ENCODE results near the gene CHST3. TPM values are rescaled to one million over a fixed set of nuclear protein-coding genes. Genes with fewer than 3 reads are reported as not detected.

The CHST3 gene
- total and polyA plus RNA-seq, 10 of the 15 experiments (the other 5 are each of a cell fraction or from before 2014, with no cell fraction given) = 0.03 to 0.50 (median 0.05) TPM; not detected in 2

DNA sequence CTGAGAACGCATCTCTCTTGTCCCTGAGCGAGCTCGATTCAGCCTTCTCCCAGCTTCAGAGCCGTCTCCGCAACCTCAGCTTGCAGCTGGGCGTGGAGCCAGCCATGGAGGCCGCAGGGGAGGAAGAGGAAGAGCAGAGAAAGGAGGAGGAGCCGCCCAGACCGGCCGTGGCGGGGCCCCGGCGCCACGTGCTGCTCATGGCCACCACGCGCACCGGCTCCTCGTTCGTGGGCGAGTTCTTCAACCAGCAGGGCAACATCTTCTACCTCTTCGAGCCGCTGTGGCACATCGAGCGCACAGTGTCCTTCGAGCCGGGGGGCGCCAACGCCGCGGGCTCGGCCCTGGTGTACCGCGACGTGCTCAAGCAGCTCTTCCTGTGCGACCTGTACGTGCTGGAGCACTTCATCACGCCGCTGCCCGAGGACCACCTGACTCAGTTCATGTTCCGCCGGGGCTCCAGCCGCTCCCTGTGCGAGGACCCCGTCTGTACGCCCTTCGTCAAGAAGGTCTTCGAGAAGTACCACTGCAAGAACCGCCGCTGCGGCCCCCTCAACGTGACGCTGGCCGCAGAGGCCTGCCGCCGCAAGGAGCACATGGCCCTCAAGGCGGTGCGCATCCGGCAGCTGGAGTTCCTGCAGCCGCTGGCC, 43.2 kb downstream of the CHST3 start:
- Histone ChIP-seq H3K27ac (ENCODE audit: control insufficient read depth, insufficient read depth) (no peak overlapping the region), H3K4me3 (no peak overlapping the region), H3K9ac (ENCODE audit: control insufficient read depth, insufficient read depth, low read length) (no peak overlapping the region), H2AFZ (ENCODE audit: control insufficient read depth, low read depth, low read length) (no peak overlapping the region), H3K4me2 (ENCODE audit: control insufficient read depth, insufficient read depth) (no peak overlapping the region), H3K27me3 (replicated peaks in 1 of 2; ENCODE audit: control insufficient read depth in 2 of 2, insufficient read depth in 2 of 2, low read length in 1 of 2) (no peaks in the 10 kb centered on the region), H4K20me1 (ENCODE audit: control insufficient read depth, insufficient read depth) (no peaks in the 10 kb centered on the region), H3K9me3 (replicated peaks; ENCODE audit: control insufficient read depth, insufficient read depth, low read length) (no peaks in the 10 kb centered on the region), H3K4me1 (ENCODE audit: control insufficient read depth, insufficient read depth, low read length) (no peaks in the 10 kb centered on the region), H3K79me2 (ENCODE audit: control insufficient read depth, insufficient read depth, low read length) (no peaks in the 10 kb centered on the region), H3K36me3 (ENCODE audit: control insufficient read depth in 2 of 2, insufficient read depth in 2 of 2, low read length in 1 of 2) (no peaks in the 10 kb centered on the region; a peak in 1 of 4 replicates)
- 80% methylated on average over 42 of the region's 59 CpGs for WGBS (ENCODE audit: insufficient coverage, insufficient replicate concordance, low lambda C conversion rate, missing lambda C conversion rate)
- CTCF ChIA-PET = no interaction called here
- no TSS peak for BruUV-seq (replicated peaks)
- POLR2A ChIA-PET = interaction anchor here (0.5 kb wide), 1 partner anchor 10 kb away, joined by 3 read pairs; no protein-coding TSS in a partner anchor
- in situ Hi-C loops (cut with MboI) = no loop called here
- SMC1A ChIA-PET (ENCODE audit: uncharacterized antibody, unreplicated experiment) = interaction anchor here (0.9 kb wide), 1 partner anchor 21 kb away, joined by 4 read pairs; no protein-coding TSS in a partner anchor
- no peak for FAIRE-seq
- DNase-seq (ENCODE audit: low read depth, low spot score) = no peak
- intact Hi-C loops (cut with micrococcal nuclease; ENCODE audit: unreplicated experiment) = no loop called here
- no peak for TF ChIP-seq KLF5 (IDR thresholded peaks at IDR 0.05; ENCODE audit: partially characterized antibody)
- TF ChIP-seq ZNF622 (IDR thresholded peaks at IDR 0.05) = no peak
- no peak for TF ChIP-seq STAT1 (conservative IDR thresholded peaks at IDR 0.05)
- TF ChIP-seq TCF7 (IDR thresholded peaks at IDR 0.05; ENCODE audit: borderline replicate concordance) = no peak
- TF ChIP-seq, protein P1, sequence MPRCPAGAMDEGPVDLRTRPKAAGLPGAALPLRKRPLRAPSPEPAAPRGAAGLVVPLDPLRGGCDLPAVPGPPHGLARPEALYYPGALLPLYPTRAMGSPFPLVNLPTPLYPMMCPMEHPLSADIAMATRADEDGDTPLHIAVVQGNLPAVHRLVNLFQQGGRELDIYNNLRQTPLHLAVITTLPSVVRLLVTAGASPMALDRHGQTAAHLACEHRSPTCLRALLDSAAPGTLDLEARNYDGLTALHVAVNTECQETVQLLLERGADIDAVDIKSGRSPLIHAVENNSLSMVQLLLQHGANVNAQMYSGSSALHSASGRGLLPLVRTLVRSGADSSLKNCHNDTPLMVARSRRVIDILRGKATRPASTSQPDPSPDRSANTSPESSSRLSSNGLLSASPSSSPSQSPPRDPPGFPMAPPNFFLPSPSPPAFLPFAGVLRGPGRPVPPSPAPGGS (IDR thresholded peaks at IDR 0.05; ENCODE audit: borderline replicate concordance, insufficient read depth, low read depth, low read length, poor library complexity, severe bottlenecking) = no peak
- TF ChIP-seq SP1 (IDR thresholded peaks at IDR 0.05; ENCODE audit: low read depth, low read length) = no peak
- no peak for TF ChIP-seq NFYB (IDR thresholded peaks at IDR 0.05; ENCODE audit: insufficient read depth, low read depth, low read length)
- TF ChIP-seq, protein P2, sequence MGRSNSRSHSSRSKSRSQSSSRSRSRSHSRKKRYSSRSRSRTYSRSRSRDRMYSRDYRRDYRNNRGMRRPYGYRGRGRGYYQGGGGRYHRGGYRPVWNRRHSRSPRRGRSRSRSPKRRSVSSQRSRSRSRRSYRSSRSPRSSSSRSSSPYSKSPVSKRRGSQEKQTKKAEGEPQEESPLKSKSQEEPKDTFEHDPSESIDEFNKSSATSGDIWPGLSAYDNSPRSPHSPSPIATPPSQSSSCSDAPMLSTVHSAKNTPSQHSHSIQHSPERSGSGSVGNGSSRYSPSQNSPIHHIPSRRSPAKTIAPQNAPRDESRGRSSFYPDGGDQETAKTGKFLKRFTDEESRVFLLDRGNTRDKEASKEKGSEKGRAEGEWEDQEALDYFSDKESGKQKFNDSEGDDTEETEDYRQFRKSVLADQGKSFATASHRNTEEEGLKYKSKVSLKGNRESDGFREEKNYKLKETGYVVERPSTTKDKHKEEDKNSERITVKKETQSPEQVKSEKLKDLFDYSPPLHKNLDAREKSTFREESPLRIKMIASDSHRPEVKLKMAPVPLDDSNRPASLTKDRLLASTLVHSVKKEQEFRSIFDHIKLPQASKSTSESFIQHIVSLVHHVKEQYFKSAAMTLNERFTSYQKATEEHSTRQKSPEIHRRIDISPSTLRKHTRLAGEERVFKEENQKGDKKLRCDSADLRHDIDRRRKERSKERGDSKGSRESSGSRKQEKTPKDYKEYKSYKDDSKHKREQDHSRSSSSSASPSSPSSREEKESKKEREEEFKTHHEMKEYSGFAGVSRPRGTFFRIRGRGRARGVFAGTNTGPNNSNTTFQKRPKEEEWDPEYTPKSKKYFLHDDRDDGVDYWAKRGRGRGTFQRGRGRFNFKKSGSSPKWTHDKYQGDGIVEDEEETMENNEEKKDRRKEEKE (IDR thresholded peaks at IDR 0.05) = no peak
- TF ChIP-seq SRF (IDR thresholded peaks at IDR 0.05; ENCODE audit: low read depth in 2 of 2, low read length in 2 of 2) = no peak
- no peak for TF ChIP-seq GABPA (IDR thresholded peaks at IDR 0.05; ENCODE audit: low read depth)
- TF ChIP-seq MEF2B (IDR thresholded peaks at IDR 0.05; ENCODE audit: partially characterized antibody, poor library complexity, severe bottlenecking) = no peak
- no peak for TF ChIP-seq IKZF1 (conservative IDR thresholded peaks at IDR 0.05)
- TF ChIP-seq, protein P3, sequence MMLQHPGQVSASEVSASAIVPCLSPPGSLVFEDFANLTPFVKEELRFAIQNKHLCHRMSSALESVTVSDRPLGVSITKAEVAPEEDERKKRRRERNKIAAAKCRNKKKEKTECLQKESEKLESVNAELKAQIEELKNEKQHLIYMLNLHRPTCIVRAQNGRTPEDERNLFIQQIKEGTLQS (IDR thresholded peaks at IDR 0.05; ENCODE audit: borderline replicate concordance, extremely low read depth, low read depth, low read length) = no peak
- no peak for TF ChIP-seq ZNF217 (IDR thresholded peaks at IDR 0.05)
- TF ChIP-seq, protein P4, sequence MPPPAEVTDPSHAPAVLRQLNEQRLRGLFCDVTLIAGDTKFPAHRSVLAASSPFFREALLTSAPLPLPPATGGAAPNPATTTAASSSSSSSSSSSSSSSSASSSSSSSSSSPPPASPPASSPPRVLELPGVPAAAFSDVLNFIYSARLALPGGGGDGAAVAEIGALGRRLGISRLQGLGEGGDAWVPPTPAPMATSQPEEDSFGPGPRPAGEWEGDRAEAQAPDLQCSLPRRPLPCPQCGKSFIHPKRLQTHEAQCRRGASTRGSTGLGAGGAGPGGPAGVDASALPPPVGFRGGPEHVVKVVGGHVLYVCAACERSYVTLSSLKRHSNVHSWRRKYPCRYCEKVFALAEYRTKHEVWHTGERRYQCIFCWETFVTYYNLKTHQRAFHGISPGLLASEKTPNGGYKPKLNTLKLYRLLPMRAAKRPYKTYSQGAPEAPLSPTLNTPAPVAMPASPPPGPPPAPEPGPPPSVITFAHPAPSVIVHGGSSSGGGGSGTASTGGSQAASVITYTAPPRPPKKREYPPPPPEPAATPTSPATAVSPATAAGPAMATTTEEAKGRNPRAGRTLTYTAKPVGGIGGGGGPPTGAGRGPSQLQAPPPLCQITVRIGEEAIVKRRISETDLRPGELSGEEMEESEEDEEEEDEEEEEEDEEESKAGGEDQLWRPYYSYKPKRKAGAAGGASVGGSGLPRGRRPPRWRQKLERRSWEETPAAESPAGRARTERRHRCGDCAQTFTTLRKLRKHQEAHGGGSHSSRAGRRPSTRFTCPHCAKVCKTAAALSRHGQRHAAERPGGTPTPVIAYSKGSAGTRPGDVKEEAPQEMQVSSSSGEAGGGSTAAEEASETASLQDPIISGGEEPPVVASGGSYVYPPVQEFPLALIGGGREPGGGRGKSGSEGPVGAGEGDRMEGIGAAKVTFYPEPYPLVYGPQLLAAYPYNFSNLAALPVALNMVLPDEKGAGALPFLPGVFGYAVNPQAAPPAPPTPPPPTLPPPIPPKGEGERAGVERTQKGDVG (CRISPR knock-in tag; IDR thresholded peaks at IDR 0.05) = no peak
- no peak for ATAC-seq
- RAD21 ChIA-PET (ENCODE audit: unreplicated experiment) = no interaction called here

Data from GM12878 (cell line).